Measurements from ENCODE around the gene OR52D1. TPM values are rescaled to one million over a fixed set of nuclear protein-coding genes. Genes with fewer than 3 reads are reported as not detected.

OR52D1 gene
- polyA plus RNA-seq, 3 donors from 2014 or later: not detected

- H3K9me3 Mint-ChIP-seq: no peaks in the 10 kb centered on the region
- H3K36me3 Mint-ChIP-seq: no peaks in the 10 kb centered on the region
Measured at GRCh38 chr11:5499671-5500070, 11.2 kb downstream of the OR52D1 start.

GRCh38 chr11:5500393-5500801, 11.9 kb downstream of the OR52D1 start:
- H3K36me3 Mint-ChIP-seq: no peaks in the 10 kb centered on the region
- H3K27ac Mint-ChIP-seq: no peak overlapping the region
- no peak for DNase-seq
- H3K27me3 Mint-ChIP-seq (ENCODE audit: low read depth in 3 of 3): peaks cover 0 to 2% (median 0%) of the 10 kb centered on the region in 3 donors
- H3K4me3 Mint-ChIP-seq: no peak overlapping the region
- no peaks in the 10 kb centered on the region for H3K4me1 Mint-ChIP-seq
- no peaks in the 10 kb centered on the region for H3K9me3 Mint-ChIP-seq

More at GRCh38 chr11:5499671-5500070, 11.2 kb downstream of the OR52D1 start:
- H3K27ac Mint-ChIP-seq: no peak overlapping the region
- DNase-seq: no peak
- no peak overlapping the region for H3K4me3 Mint-ChIP-seq
- peaks cover 0 to 2% (median 0%) of the 10 kb centered on the region in 3 donors for H3K27me3 Mint-ChIP-seq (ENCODE audit: low read depth in 3 of 3)
- H3K4me1 Mint-ChIP-seq: no peaks in the 10 kb centered on the region

- H3K9me3 Mint-ChIP-seq: no peaks in the 10 kb centered on the region
- no peaks in the 10 kb centered on the region for H3K36me3 Mint-ChIP-seq
- H3K4me3 Mint-ChIP-seq: no peak overlapping the region
- no peak for DNase-seq
- H3K4me1 Mint-ChIP-seq: no peaks in the 10 kb centered on the region
- H3K27ac Mint-ChIP-seq: no peak overlapping the region
- peaks cover 0 to 5% (median 2%) of the 10 kb centered on the region in 3 donors for H3K27me3 Mint-ChIP-seq (ENCODE audit: low read depth in 3 of 3)
Measured at GRCh38 chr11:5504403-5504921, 16.0 kb downstream of the OR52D1 start.

GRCh38 chr11:5505363-5506048, 17.0 kb downstream of the OR52D1 start:
- H3K9me3 Mint-ChIP-seq: no peaks in the 10 kb centered on the region
- no peaks in the 10 kb centered on the region for H3K4me1 Mint-ChIP-seq
- no peak overlapping the region for H3K27ac Mint-ChIP-seq
- H3K27me3 Mint-ChIP-seq (ENCODE audit: low read depth in 3 of 3): peaks cover 0 to 6% (median 2%) of the 10 kb centered on the region in 3 donors
- DNase-seq: no peak
- no peaks in the 10 kb centered on the region for H3K36me3 Mint-ChIP-seq
- H3K4me3 Mint-ChIP-seq: no peak overlapping the region

- H3K27ac Mint-ChIP-seq: no peak overlapping the region
- peaks cover 0 to 10% (median 0%) of the 10 kb centered on the region in 3 donors for H3K27me3 Mint-ChIP-seq (ENCODE audit: low read depth in 3 of 3)
- no peaks in the 10 kb centered on the region for H3K36me3 Mint-ChIP-seq
- no peak for DNase-seq
- H3K4me1 Mint-ChIP-seq: no peaks in the 10 kb centered on the region
- no peak overlapping the region for H3K4me3 Mint-ChIP-seq
- H3K9me3 Mint-ChIP-seq: no peaks in the 10 kb centered on the region
Measured at GRCh38 chr11:5507177-5507932, 18.9 kb downstream of the OR52D1 start.

- no peak overlapping the region for H3K4me3 Mint-ChIP-seq
- no peak for DNase-seq
- H3K27ac Mint-ChIP-seq: no peak overlapping the region
- H3K36me3 Mint-ChIP-seq: no peaks in the 10 kb centered on the region
- H3K9me3 Mint-ChIP-seq: no peaks in the 10 kb centered on the region
- peaks cover 0 to 10% (median 0%) of the 10 kb centered on the region in 3 donors for H3K27me3 Mint-ChIP-seq (ENCODE audit: low read depth in 3 of 3)
- H3K4me1 Mint-ChIP-seq: no peaks in the 10 kb centered on the region
Measured at GRCh38 chr11:5507933-5508305, 19.4 kb downstream of the OR52D1 start.

- H3K9me3 Mint-ChIP-seq: no peaks in the 10 kb centered on the region
- peaks cover 0 to 12% (median 0%) of the 10 kb centered on the region in 3 donors for H3K27me3 Mint-ChIP-seq (ENCODE audit: low read depth in 3 of 3)
- no peak overlapping the region for H3K4me3 Mint-ChIP-seq
- H3K36me3 Mint-ChIP-seq: no peaks in the 10 kb centered on the region
- no peak overlapping the region for H3K27ac Mint-ChIP-seq
- DNase-seq: no peak
- no peaks in the 10 kb centered on the region for H3K4me1 Mint-ChIP-seq
Measured at GRCh38 chr11:5508605-5509004, 20.1 kb downstream of the OR52D1 start.

- no peak for DNase-seq
- H3K4me3 Mint-ChIP-seq: no peak within 1 kb of the TSS
- no peaks in the 10 kb centered on the region for H3K36me3 Mint-ChIP-seq
- no peak within 1 kb of the TSS for H3K27ac Mint-ChIP-seq
- no peaks in the 10 kb centered on the region for H3K9me3 Mint-ChIP-seq
- no peaks in the 10 kb centered on the region for H3K4me1 Mint-ChIP-seq
- H3K27me3 Mint-ChIP-seq (ENCODE audit: low read depth in 3 of 3): peaks cover 0 to 12% (median 0%) of the 10 kb centered on the region in 3 donors
Measured at GRCh38 chr11:5509803-5510202, 21.3 kb downstream of the OR52D1 start, which contains the start of gene UBQLN3. UBQLN3 (minus strand) TSS chr11:5509957; CDS start chr11:5509558, 399 bp downstream.

GRCh38 chr11:5514841-5515240, 26.4 kb downstream of the OR52D1 start:
- DNase-seq: no peak
- peaks cover 0 to 2% (median 0%) of the 10 kb centered on the region in 6 donors for H3K9me3 Mint-ChIP-seq
- no peak overlapping the region for H3K4me3 Mint-ChIP-seq
- no peak overlapping the region for H3K27ac Mint-ChIP-seq
- H3K36me3 Mint-ChIP-seq: no peaks in the 10 kb centered on the region
- H3K4me1 Mint-ChIP-seq: no peaks in the 10 kb centered on the region
- peaks cover 0 to 6% (median 0%) of the 10 kb centered on the region in 3 donors for H3K27me3 Mint-ChIP-seq (ENCODE audit: low read depth in 3 of 3)

GRCh38 chr11:5516599-5516998, 28.1 kb downstream of the OR52D1 start, which contains the start of gene UBQLNL:
UBQLNL (minus strand) TSS chr11:5516699; CDS start chr11:5516441, 258 bp downstream.
- H3K4me3 Mint-ChIP-seq: no peak within 1 kb of the TSS
- H3K9me3 Mint-ChIP-seq: peaks cover 0 to 2% (median 0%) of the 10 kb centered on the region in 6 donors
- no peak within 1 kb of the TSS for H3K27ac Mint-ChIP-seq
- no peaks in the 10 kb centered on the region for H3K4me1 Mint-ChIP-seq
- no peak for DNase-seq
- peaks cover 0 to 2% (median 0%) of the 10 kb centered on the region in 3 donors for H3K27me3 Mint-ChIP-seq (ENCODE audit: low read depth in 3 of 3)
- H3K36me3 Mint-ChIP-seq: no peaks in the 10 kb centered on the region

- DNase-seq: no peak
- Mint-ChIP-seq H3K4me3 (no peak overlapping the region), H3K27me3 (ENCODE audit: low read depth in 3 of 3) (peaks cover 0 to 4% (median 0%) of the 10 kb centered on the region in 3 donors), H3K36me3 (no peaks in the 10 kb centered on the region), H3K4me1 (no peaks in the 10 kb centered on the region), H3K9me3 (peaks cover 0 to 2% (median 0%) of the 10 kb centered on the region in 6 donors), H3K27ac (no peak overlapping the region)
Measured at GRCh38 chr11:5521540-5521939, 33.1 kb downstream of the OR52D1 start.

GRCh38 chr11:5522308-5522707, 33.8 kb downstream of the OR52D1 start:
- DNase-seq: no peak
- Mint-ChIP-seq H3K4me3 (no peak overlapping the region), H3K9me3 (peaks cover 0 to 2% (median 0%) of the 10 kb centered on the region in 6 donors), H3K4me1 (no peaks in the 10 kb centered on the region), H3K27me3 (ENCODE audit: low read depth in 3 of 3) (peaks cover 0 to 4% (median 2%) of the 10 kb centered on the region in 3 donors), H3K27ac (no peak overlapping the region), H3K36me3 (no peaks in the 10 kb centered on the region)

GRCh38 chr11:5524756-5525155, 36.3 kb downstream of the OR52D1 start:
- H3K9me3 Mint-ChIP-seq: no peaks in the 10 kb centered on the region
- H3K27me3 Mint-ChIP-seq (ENCODE audit: low read depth in 3 of 3): peaks cover 2 to 4% (median 4%) of the 10 kb centered on the region in 3 donors
- H3K4me3 Mint-ChIP-seq: no peak overlapping the region
- DNase-seq: no peak
- H3K4me1 Mint-ChIP-seq: no peaks in the 10 kb centered on the region
- H3K27ac Mint-ChIP-seq: no peak overlapping the region
- H3K36me3 Mint-ChIP-seq: no peaks in the 10 kb centered on the region

- Mint-ChIP-seq H3K4me3 (no peak overlapping the region), H3K4me1 (no peaks in the 10 kb centered on the region), H3K36me3 (no peaks in the 10 kb centered on the region), H3K9me3 (no peaks in the 10 kb centered on the region), H3K27ac (no peak overlapping the region), H3K27me3 (ENCODE audit: low read depth in 3 of 3) (peaks cover 2 to 4% (median 4%) of the 10 kb centered on the region in 3 donors)
- DNase-seq: no peak
Measured at GRCh38 chr11:5527716-5528115, 39.2 kb downstream of the OR52D1 start.

Measured in immature natural killer cell (primary cell).